GM12878 (cell line): Measurements from ENCODE around the gene PRR18. TPM values are rescaled to one million over a fixed set of nuclear protein-coding genes. Genes with fewer than 3 reads are reported as not detected.

Experiments used
- ATF2 ChIP-seq: IDR thresholded peaks from 2 replicates; pipeline ENCODE4 v1.6.1; 2012; ENCODE audit warnings: low read length, inconsistent platforms
- BACH1 ChIP-seq: fragments of 450-650 bp; IDR thresholded peaks from 2 replicates; pipeline ENCODE4 v1.6.1; 2017; ENCODE audit warnings: mild to moderate bottlenecking, borderline replicate concordance
- CEBPZ ChIP-seq: fragments of 150-350 bp; IDR thresholded peaks from 2 replicates; pipeline ENCODE4 v1.6.1; 2016; ENCODE audit warnings: low read depth, low read length
- FOXM1 ChIP-seq: IDR thresholded peaks from 2 replicates; pipeline ENCODE4 v1.6.1; 2012; ENCODE audit warnings: low read depth, mild to moderate bottlenecking, inconsistent platforms, low read length, moderate library complexity
- GABPA ChIP-seq: IDR thresholded peaks from 2 replicates; pipeline ENCODE4 v1.6.1; 2014; ENCODE audit warnings: antibody characterized with exemption, low read depth, mild to moderate bottlenecking, inconsistent platforms
- HCFC1 ChIP-seq: fragments of 150-350 bp; IDR thresholded peaks from 2 replicates; pipeline ENCODE4 v1.6.1; 2014; ENCODE audit warnings: low read length
- NBN ChIP-seq: fragments of 450-650 bp; IDR thresholded peaks from 2 replicates; pipeline ENCODE4 v1.6.1; 2016
- NFYB ChIP-seq: IDR thresholded peaks from 2 replicates; pipeline ENCODE4 v1.6.1; 2011; ENCODE audit warnings: low read depth, mild to moderate bottlenecking, low read length, improper control_type of control experiment, moderate library complexity; ENCODE audit not compliant: insufficient read depth
- PAX5 ChIP-seq: IDR thresholded peaks from 2 replicates; pipeline ENCODE4 v1.6.1; 2011; ENCODE audit warnings: low read depth, low read length, borderline replicate concordance
- POLR2A ChIP-seq: IDR thresholded peaks from 2 replicates; pipeline ENCODE4 v1.6.1; 2011; ENCODE audit warnings: low read depth, mild to moderate bottlenecking, low read length
- POLR2AphosphoS5 ChIP-seq: IDR thresholded peaks from 2 replicates; pipeline ENCODE4 v1.6.1; 2011; ENCODE audit warnings: mild to moderate bottlenecking, low read length, inconsistent platforms
- RBBP5 ChIP-seq: fragments of 200-600 bp; sonication (generic); conservative IDR thresholded peaks from 2 replicates; pipeline ENCODE4 v1.6.1; 2016
- SREBF2 ChIP-seq: IDR thresholded peaks from 2 replicates; pipeline ENCODE4 v1.6.1; 2012; ENCODE audit warnings: mild to moderate bottlenecking, low read length
- STAT1 ChIP-seq: fragments of 450-650 bp; conservative IDR thresholded peaks from 2 replicates; pipeline ENCODE4 v1.6.1; 2014; ENCODE audit warnings: antibody characterized with exemption, mild to moderate bottlenecking
- TCF12 ChIP-seq: IDR thresholded peaks from 2 replicates; pipeline ENCODE4 v1.6.1; 2011; ENCODE audit warnings: low read depth, mild to moderate bottlenecking, low read length
- TCF3 ChIP-seq: IDR thresholded peaks from 2 replicates; pipeline ENCODE4 v1.6.1; 2012; ENCODE audit warnings: low read depth, mild to moderate bottlenecking, low read length, borderline replicate concordance; ENCODE audit not compliant: insufficient read depth
- ZBED1 ChIP-seq: IDR thresholded peaks from 2 replicates; pipeline ENCODE4 v1.6.1; 2016; ENCODE audit warnings: borderline replicate concordance
- ZBTB11 ChIP-seq: fragments of 450-650 bp; formaldehyde crosslinking; IDR thresholded peaks from 2 replicates; pipeline ENCODE4 v1.5.0; 2022; ENCODE audit warnings: mild to moderate bottlenecking, missing genetic modification characterization
- ZNF207 ChIP-seq: fragments of 450-650 bp; IDR thresholded peaks from 2 replicates; pipeline ENCODE4 v1.6.1; 2014; ENCODE audit warnings: antibody characterized with exemption, mild to moderate bottlenecking, borderline replicate concordance
- ZNF24 ChIP-seq: fragments of 450-650 bp; IDR thresholded peaks from 2 replicates; pipeline ENCODE4 v1.6.1; 2017; ENCODE audit warnings: antibody characterized with exemption, mild to moderate bottlenecking
- ZZZ3 ChIP-seq: IDR thresholded peaks from 2 replicates; pipeline ENCODE4 v1.6.1; 2011; ENCODE audit warnings: low read depth; ENCODE audit not compliant: control insufficient read depth, insufficient read length
- polyA plus RNA-seq, 11 experiments: library from polyadenylated mRNA; depleted of rRNA in 4 of 11; unstranded in 6 of 11; stranded (reverse) in 5 of 11; fragments of >200 nt; fragmentation: Nextera tagmentation in 4 of 11; fragmentation: Illumina TruSeq in 1 of 11; extraction: Ambion mirVana in 4 of 11; extraction: Trizol in 1 of 11; gene quantifications; 1 replicate in 1 of 11; 2 replicates in 10 of 11; pipeline versions ENCODE4 v1.2.1 to v1.2.3, GENCODE V29; 2011 to 2016; ENCODE audit warnings: inconsistent platforms in 2 of 11, missing spikeins in 2 of 11, low read depth in 1 of 11
- total RNA-seq, 4 experiments: library from RNA; depleted of rRNA in 3 of 4; stranded (reverse); fragments of >200 nt in 3 of 4; fragmentation: Illumina TruSeq in 1 of 4; extraction: Trizol in 1 of 4; gene quantifications; 2 replicates each; pipeline versions ENCODE4 v1.2.1 to v1.2.3, GENCODE V29; 2013 to 2021
- TF ChIP-seq, protein P1 (sequence below): fragments of 450-650 bp; IDR thresholded peaks from 2 replicates; pipeline ENCODE4 v1.6.1; 2017; ENCODE audit warnings: low read depth, mild to moderate bottlenecking, moderate library complexity

Gene PRR18
- total and polyA plus RNA-seq, 10 of the 15 experiments (the other 5 are each of a cell fraction or from before 2014, with no cell fraction given) = 0.13 to 8.2 (median 1.6) TPM

GRCh38 chr6:166325383-166326042 lies 17.3 kb upstream of the PRR18 start (continued):
- TF ChIP-seq RBBP5 (no peak), ZBTB11 (CRISPR knock-in tag) (no peak), TCF12 (peak; percentile 55; the same call in 1 of the 2 replicates), FOXM1 (no peak), CEBPZ (no peak), SREBF2 (no peak), ATF2 (peak; percentile 47; the same call in 1 of the 2 replicates), GABPA (no peak), TCF3 (no peak), POLR2A (no peak), NBN (peak; percentile 84), ZZZ3 (no peak), ZNF207 (no peak), ZNF24 (no peak), NFYB (no peak), BACH1 (no peak), POLR2AphosphoS5 (peak; percentile 40; the same call in 1 of the 2 replicates), PAX5 (0 out of 2 replicates have a peak, but pooled peaks have one; percentile 13), STAT1 (no peak), HCFC1 (no peak), ZBED1 (no peak)
- TF ChIP-seq, protein P1, sequence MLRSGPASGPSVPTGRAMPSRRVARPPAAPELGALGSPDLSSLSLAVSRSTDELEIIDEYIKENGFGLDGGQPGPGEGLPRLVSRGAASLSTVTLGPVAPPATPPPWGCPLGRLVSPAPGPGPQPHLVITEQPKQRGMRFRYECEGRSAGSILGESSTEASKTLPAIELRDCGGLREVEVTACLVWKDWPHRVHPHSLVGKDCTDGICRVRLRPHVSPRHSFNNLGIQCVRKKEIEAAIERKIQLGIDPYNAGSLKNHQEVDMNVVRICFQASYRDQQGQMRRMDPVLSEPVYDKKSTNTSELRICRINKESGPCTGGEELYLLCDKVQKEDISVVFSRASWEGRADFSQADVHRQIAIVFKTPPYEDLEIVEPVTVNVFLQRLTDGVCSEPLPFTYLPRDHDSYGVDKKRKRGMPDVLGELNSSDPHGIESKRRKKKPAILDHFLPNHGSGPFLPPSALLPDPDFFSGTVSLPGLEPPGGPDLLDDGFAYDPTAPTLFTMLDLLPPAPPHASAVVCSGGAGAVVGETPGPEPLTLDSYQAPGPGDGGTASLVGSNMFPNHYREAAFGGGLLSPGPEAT = peak; percentile 80
